HFFc6 (cell line): ENCODE measurements around the gene ZNF101. TPM values are rescaled to one million over a fixed set of nuclear protein-coding genes. Genes with fewer than 3 reads are reported as not detected.

Source experiments
- DNase-seq: peaks from one replicate; pipeline ENCODE4 v3.0.0-alpha.2; 2018
- H3K27ac Mint-ChIP-seq: 2 replicates; pipeline ENCODE4 v1.8.0; 2020; ENCODE audit warnings: mild to moderate bottlenecking, mixed read lengths
- H3K27me3 Mint-ChIP-seq: 2 replicates; pipeline ENCODE4 v1.8.0; 2021; ENCODE audit warnings: mild to moderate bottlenecking, moderate library complexity, mixed read lengths; ENCODE audit not compliant: insufficient read depth
- H3K36me3 Mint-ChIP-seq: 2 replicates; pipeline ENCODE4 v1.8.0; 2021; ENCODE audit warnings: low read depth, mixed read lengths
- H3K4me1 Mint-ChIP-seq: 2 replicates; pipeline ENCODE4 v1.8.0; 2020; ENCODE audit warnings: low read depth, mixed read lengths
- H3K4me3 Mint-ChIP-seq: 2 replicates; pipeline ENCODE4 v1.8.0; 2020; ENCODE audit warnings: mild to moderate bottlenecking, moderate library complexity, mixed read lengths
- H3K9me3 Mint-ChIP-seq: 2 replicates; pipeline ENCODE4 v1.8.0; 2020; ENCODE audit warnings: mild to moderate bottlenecking, mixed read lengths
- CTCF ChIP-seq: fragments of 200-600 bp; sonication (generic); IDR thresholded peaks from 2 replicates; pipeline ENCODE4 v1.5.0; 2021; ENCODE audit warnings: antibody characterized with exemption, mild to moderate bottlenecking
- total RNA-seq, 6 experiments: library from RNA; stranded (reverse); fragmentation: NEBNext Ultra II Directional; extraction: Animal tissue kit (Norgen Biotek cat#: 25700); gene quantifications; 2 replicates in 1 of 6; 3 replicates in 5 of 6; pipeline ENCODE4 v1.2.3, GENCODE V29; 2021

Gene ZNF101
- total RNA-seq, 6 experiments from 2014 or later, result 6.8 to 8.5 (median 7.2) TPM

DNA sequence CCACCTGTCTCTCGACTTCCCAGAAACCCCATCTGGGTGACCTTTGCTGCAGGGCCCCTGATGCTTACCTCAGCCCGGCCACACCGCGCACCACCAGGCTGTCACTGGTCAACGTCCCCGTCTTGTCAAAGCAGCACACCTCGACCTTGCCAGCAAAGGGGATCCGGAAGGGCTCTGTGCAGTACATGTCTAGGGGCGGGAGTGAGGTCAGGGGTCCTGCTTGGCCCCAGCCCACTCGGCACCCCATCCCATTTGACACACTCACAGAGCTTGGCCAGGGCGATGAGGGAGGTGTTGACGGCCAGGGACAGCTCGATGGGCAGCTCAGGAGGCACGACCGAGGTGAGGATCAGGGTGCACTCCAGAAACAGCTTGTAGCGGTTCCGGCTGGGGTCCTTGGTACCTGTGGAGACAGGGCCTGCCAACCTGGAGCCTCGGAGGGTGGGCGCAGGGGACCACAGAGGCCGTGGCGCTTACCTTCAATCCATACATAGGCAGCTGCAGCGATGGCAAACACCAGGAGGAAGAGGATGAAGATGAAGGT, 13.5 kb upstream of the ZNF101 start:
- Mint-ChIP-seq H3K27ac (no peak overlapping the region), H3K4me3 (no peak overlapping the region), H3K9me3 (no peaks in the 10 kb centered on the region), H3K4me1 (no peaks in the 10 kb centered on the region; the same call in 1 of the 2 replicates), H3K36me3 (peaks cover 24% of the 10 kb centered on the region; the same call in 1 of the 2 replicates), H3K27me3 (peaks cover 1% of the 10 kb centered on the region)
- no peak for TF ChIP-seq CTCF
- DNase-seq, result no peak

- no peak overlapping the region for H3K27ac Mint-ChIP-seq
- H3K27me3 Mint-ChIP-seq, result peaks cover 1% of the 10 kb centered on the region
- DNase-seq, result no peak
- no peak for TF ChIP-seq CTCF
- H3K36me3 Mint-ChIP-seq, result peaks cover 24% of the 10 kb centered on the region; the same call in 1 of the 2 replicates
- H3K4me1 Mint-ChIP-seq, result no peaks in the 10 kb centered on the region; the same call in 1 of the 2 replicates
- H3K4me3 Mint-ChIP-seq, result no peak overlapping the region
- no peaks in the 10 kb centered on the region for H3K9me3 Mint-ChIP-seq
Measured at GRCh38 chr19:19655641-19656343, 12.8 kb upstream of the ZNF101 start.

DNA sequence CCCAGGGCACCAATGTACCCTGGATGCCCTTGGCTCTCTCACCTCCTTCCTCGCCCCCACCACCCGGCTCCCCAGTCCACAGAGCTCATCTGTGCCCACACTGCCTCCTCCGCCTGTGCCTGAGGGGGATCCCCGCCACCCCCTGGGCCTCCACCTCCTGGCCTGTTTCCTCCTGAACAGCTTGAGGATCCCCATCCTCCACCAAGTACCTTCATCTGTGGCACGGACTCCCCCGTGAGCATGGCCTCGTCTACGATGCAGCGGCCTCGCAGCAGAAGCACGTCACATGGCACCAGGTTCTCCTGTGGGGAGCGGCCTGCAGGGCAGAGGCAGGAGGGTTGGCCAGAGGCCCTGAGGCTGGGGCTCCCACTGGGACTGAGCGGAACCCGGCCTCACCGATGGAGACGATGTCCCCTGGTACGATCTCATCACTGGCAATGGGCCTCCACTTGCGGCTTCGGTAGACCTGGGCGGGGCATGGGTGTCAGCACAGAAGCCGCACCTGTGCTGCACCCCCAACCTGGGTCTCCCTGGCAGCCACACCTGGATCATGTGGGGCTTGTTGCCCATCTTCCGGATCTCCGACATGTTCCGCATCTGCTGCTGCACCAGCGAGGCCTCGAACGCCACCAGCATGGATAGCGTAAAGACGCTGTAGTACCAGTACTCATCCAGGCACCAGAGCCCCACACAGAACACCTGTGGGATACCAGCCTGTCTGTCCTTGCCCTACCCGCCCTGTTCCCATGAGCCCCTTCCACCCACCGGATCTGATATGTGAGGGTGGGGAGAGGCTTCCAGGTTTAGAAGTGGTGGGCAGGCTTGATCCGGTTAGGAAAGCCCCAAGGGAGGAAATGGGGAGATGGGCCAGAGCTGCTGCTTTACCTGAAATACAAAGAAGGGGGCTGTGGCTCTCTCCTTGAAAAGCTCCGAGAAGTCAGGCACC, 11.9 kb upstream of the ZNF101 start:
- no peak for DNase-seq

DNA sequence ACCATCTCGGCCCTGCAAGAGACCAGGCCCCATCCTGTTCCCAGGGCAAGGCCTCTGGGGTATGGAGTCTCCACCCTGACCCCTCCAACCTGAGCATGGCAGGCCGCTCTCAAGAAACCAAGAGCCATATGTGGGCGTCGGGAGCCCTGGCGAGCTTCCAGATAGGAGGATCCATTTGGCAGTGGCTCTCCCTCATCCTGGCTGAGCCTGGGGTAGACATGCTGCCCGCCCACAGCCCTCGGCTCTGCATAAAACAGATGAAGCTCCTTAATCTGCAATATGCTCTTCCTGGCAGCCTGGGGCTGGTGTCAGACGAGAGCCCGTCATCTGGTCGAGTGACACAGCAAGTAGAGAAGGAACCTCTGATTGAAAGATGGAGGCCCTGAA, 11.2 kb upstream of the ZNF101 start:
- Mint-ChIP-seq H3K4me1 (peaks cover 14% of the 10 kb centered on the region), H3K27me3 (peaks cover 1% of the 10 kb centered on the region), H3K9me3 (no peaks in the 10 kb centered on the region), H3K36me3 (peaks cover 27% of the 10 kb centered on the region), H3K4me3 (no peak overlapping the region), H3K27ac (no peak overlapping the region)
- no peak for TF ChIP-seq CTCF
- no peak for DNase-seq

More for the DNA sequence above, 11.9 kb upstream of the ZNF101 start:
- no peak overlapping the region for H3K27ac Mint-ChIP-seq
- H3K27me3 Mint-ChIP-seq, result peaks cover 1% of the 10 kb centered on the region
- H3K4me1 Mint-ChIP-seq, result peaks cover 8% of the 10 kb centered on the region
- peaks cover 31% of the 10 kb centered on the region; the same call in 1 of the 2 replicates for H3K36me3 Mint-ChIP-seq
- H3K4me3 Mint-ChIP-seq, result no peak overlapping the region
- H3K9me3 Mint-ChIP-seq, result no peaks in the 10 kb centered on the region
- TF ChIP-seq CTCF, result no peak

- no peaks in the 10 kb centered on the region; the same call in 1 of the 2 replicates for H3K27me3 Mint-ChIP-seq
Measured at GRCh38 chr19:19659646-19660245, 8.9 kb upstream of the ZNF101 start.

More at GRCh38 chr19:19659646-19660245, 8.9 kb upstream of the ZNF101 start:
- no peak for TF ChIP-seq CTCF
- H3K27ac Mint-ChIP-seq, result no peak overlapping the region
- peaks cover 20% of the 10 kb centered on the region for H3K4me1 Mint-ChIP-seq
- no peaks in the 10 kb centered on the region for H3K9me3 Mint-ChIP-seq
- peaks cover 21% of the 10 kb centered on the region for H3K36me3 Mint-ChIP-seq
- no peak overlapping the region for H3K4me3 Mint-ChIP-seq
- DNase-seq, result no peak
